ENCODE data around the gene PDXDC1.
"Not testable (repeated sequence)": the region's sequence is repeated elsewhere in the genome, so short reads cannot be mapped to it uniquely, and the experiment has no call there.

The PDXDC1 gene

DNA sequence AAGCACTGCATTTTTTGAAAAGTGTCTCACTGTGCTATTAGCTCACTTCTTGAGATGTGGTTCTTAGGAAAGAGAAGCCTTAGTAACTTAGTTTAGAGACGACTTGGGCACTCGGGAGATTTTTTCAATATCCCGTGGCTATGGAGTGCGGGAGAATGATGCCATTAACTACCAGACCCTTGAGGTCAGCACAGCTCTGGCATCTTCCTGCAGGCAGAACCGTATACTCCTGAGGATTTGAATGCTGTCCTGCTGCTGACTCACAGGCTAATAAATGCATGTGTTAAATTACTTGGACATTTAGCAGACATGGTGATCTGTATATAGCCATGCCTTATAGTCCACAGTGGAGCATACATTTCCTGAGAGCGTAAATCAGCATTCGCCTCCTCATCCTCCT is 46.6 kb downstream of the PDXDC1 start:
- DNase-seq: not testable (repeated sequence)

DNA sequence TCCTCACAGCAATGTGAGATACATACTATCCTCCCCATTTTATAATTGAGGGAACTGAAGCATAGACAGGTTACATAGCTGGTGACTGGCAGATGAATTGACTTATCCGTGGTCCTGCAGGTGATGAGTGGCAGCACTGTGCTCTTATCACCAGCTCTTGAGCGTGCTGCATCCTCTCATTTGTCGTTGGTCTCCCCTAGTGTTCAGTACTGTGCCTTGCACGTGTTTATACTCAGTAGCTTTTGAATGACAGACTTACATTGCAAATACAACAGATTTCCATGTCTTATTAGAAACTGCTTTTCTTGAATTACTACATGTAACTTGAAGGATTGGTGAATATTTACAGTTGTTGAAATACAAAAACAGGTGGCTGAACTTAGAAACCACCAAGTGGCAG is 47.4 kb downstream of the PDXDC1 start:
- peak in 1 of 2 experiments; percentile 66 for DNase-seq

DNA sequence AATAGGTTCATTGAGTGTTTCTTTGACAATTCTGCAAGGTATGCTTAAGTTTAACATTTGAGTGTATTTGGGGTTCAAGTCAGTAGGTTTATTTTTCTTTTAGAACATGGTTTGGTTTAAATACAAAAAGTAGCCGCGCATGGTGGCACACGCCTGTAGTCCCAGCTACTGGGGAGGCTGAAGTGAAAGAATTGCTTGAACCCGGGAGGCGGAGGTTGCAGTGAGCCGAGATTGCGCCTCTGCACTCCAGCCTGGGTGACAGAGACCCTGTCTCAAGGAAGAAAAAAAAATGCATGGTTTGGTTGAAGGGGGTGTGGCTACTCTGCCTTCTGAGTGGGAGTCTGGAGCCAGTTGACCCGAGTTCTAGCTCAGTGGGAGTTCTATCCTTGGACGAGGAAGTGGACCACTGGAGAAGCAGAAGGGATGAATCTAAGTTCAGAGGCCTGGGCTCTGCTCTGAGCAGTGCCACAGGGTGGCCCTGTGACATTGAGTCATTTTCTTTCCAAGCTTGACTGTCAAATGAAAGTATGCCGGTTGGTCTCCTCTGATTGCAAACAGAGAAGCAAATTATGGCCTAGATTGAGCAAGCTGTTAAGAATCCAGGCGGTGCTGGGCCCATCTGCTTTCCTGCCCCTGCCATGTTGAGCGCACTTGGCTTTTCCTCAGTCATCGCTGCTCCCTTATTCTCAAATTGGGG is 48.7 kb downstream of the PDXDC1 start:
- not testable (repeated sequence) for DNase-seq

DNA sequence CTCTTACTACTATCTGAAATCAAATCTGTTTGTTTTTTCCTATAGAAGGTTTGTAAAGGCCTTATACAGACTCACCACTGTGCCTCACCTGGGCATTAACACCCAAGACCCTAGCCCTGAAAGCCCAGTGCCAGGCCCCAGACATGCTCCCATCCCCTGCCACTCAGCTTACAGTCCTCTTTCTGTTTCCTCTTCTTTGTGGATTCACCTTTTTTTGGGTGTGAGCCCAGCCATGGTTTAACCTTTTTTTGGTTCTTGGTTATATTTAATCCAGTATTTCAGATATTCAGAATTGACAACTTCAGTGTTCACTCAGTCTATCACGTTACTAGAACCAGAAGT is 50.0 kb downstream of the PDXDC1 start:
- not testable (repeated sequence) for DNase-seq

DNA sequence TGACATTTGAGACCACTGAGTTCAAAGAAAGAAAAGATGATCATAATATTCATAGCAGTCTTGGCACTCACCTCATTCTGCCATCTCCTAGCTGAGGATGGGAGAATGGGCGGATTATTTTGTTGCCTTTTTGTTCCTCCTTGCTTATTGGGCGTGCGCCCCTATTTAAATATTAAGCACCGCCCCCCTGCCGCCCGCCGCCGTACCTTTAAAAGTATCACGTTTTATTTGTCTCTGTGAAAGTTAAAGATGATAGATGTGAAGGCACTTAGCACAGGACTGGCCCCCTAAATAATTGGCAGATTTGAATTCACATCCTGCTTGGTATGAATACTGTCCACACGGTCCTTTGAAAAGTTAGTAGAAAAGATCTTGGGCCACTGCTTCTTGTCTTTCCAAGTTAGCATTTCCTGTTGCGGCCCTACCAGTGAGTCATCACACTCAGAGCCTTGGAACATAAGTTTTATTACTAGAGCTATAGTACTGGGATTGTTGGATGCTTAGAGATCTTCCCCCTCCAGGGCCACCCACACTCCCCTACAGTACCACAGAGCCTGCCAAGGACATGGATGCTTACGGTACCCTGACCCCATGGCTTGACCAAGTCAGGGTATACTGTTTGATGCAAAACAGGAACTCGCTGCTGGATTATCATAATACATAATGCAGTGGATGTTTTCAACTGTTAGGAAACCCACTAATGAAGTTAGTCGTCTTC is 50.6 kb downstream of the PDXDC1 start:
- DNase-seq: not testable (repeated sequence)

DNA sequence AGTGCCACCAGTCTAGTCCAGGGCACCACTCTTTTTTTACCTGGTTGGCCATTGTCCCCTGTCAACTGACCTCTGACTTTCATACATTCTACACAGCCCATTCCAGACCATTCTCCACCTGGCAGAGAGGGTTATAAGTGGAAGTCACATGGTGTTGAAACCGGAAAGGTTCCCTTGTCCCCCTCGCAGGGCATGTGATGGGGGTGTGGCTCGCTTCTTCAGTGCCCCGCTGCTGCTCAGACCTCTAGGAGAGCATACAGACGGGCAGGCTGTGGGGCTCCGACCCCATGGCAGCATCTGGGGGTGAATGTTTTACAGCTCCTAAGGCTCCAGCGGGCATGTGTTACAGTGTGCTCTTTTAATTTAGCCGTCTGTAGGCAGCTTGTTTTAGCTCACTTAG is 52.2 kb downstream of the PDXDC1 start:
- DNase-seq: not testable (repeated sequence)

DNA sequence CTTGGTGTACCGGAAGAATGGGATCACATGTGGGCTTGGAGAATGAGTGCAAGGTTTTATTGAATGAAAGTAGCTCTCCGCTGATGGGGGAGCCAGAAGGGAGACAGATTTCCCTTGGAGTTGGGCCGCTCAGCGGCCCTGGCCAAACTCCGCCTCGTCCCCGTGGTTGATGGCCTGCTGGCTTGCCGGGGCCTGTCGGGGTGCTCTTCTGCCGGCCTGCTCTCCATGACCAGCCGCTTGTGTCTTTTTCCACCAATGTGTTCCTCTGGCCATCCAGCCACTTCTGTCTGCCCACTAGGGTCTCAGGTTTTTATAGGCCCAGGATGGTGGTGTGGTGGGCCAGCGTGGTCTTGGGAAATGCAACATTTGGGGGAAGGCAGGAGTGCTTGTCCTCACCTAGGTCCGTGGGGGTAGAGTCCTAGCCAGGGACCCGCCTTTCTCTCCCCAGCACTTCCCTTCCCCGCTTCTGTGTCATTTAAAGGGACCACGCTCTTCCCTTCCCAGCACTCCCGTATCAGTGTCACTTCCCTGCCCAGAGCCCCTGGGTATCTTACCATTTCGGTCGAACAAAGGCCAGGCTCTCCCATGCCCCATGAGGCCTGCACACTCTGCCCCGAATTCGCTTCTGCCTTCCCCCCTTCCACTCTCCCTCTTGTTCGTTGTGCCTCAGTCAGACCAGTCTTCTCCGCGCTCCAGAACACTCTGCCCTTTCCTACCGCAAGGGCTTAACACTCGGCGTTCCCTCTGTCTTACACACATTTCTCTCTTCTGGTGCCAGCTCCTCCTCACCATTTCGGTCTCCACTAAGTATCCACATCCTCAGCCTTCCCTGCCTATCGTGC is 52.9 kb downstream of the PDXDC1 start:
- not testable (repeated sequence) for DNase-seq

DNA sequence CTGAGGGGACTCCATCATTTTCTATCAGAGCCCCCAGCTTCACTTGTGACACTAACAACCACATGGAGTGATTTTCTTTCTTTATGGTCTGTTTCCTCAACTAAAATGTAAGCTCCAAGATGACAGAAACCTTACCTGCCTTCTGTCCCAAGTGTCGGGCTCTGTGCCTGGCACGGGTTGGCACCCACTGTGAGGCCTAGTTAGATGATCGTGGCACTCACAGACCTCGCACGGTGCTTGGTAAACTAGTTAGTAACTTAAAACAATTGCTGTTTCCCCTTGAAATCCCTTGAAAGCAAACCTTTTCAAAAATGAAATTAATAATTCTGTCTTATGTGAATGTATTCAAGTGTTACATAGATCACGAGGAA is 53.5 kb downstream of the PDXDC1 start:
- DNase-seq: not testable (repeated sequence)

DNA sequence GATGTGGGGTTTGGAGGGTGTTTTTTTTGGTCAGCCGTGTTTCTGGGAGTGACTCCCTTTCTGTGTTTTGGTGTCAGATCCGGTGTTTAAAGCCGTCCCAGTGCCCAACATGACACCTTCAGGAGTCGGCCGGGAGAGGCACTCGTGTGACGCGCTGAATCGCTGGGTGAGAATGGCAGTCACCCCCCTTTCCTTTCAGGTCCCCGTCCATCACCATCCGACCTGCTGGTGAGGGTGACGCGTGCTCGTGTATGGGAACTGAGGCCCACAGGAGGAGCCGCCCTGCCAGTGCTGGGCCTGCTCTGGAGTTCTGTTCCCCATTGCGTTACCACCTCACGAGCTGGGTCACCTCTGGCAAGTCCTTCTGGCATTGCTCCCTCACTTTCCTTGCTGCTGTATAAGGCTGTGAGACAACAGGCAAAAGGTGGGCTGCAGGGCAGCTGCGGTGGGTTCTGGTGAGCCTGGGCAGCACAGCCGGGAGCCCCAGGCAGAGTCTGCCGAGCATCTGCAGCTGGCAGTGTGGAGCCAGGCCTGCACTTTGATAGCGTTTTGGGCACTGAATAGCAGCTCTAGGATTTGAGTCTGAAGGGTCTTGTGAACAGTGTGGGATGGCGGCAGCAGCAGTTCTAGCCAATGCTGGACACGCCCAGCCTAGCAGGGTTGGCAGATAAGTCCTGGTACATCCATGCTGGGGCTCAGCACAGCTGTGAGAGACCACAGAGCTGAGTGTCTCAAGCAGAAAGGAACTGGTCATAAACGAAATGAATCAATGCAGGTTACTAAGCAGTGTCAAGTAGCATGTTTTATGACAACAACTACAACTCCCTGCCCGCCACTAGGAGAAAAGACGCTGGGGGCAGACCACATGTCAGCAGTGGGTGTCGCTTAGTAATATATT is 54.2 kb downstream of the PDXDC1 start:
- DNase-seq: not testable (repeated sequence)

DNA sequence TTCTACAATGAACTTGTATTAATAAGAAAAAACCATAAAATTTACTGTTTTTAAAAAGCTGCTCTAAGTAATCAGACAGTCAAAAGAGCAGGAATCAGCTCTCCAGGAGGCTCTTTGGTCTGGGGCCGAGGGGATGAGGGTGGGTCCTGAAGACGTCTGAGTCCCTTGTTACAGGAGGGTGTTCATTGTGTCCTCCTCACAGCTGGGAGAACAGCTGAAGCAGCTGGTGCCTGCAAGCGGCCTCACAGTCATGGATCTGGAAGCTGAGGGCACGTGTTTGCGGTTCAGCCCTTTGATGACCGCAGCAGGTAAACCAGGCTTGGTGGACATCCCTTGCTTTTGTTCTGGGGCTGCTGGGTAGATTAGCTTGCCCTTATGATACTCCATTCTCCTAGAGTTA is 54.9 kb downstream of the PDXDC1 start:
- not testable (repeated sequence) for DNase-seq

DNA sequence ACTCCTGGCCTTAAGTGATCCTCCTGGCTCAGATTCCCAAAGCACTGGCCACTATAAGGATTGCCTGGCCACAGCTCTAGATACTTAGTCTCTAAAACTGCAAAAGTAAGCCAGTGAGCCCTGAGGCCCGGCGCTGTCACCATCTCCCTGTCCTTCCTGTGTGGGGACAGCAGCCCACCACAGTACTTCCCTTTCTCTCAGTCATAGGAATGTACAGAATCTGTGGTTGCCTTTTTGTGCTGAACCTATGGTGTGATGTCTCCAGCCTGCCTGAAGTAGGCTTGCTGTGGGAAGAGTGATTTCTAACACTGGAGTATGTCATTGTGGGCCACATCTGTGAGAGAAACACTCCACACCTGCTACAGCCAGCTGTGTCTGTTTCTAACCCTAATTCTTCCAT is 56.4 kb downstream of the PDXDC1 start:
- DNase-seq: no peak

DNA sequence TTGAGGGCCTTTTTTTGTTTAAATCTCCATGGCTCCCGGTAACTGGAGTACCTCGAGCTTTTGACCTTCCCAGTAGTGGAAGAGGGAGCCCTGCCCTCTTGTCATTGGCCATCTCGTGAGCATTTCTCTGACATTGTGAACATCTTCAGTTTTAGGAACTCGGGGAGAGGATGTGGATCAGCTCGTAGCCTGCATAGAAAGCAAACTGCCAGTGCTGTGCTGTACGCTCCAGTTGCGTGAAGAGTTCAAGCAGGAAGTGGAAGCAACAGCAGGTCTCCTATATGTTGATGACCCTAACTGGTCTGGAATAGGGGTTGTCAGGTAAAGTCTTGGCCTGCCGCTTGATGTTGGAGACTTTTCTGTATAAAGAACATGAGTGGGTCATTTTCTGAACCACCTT is 56.8 kb downstream of the PDXDC1 start:
- no peak for DNase-seq

DNA sequence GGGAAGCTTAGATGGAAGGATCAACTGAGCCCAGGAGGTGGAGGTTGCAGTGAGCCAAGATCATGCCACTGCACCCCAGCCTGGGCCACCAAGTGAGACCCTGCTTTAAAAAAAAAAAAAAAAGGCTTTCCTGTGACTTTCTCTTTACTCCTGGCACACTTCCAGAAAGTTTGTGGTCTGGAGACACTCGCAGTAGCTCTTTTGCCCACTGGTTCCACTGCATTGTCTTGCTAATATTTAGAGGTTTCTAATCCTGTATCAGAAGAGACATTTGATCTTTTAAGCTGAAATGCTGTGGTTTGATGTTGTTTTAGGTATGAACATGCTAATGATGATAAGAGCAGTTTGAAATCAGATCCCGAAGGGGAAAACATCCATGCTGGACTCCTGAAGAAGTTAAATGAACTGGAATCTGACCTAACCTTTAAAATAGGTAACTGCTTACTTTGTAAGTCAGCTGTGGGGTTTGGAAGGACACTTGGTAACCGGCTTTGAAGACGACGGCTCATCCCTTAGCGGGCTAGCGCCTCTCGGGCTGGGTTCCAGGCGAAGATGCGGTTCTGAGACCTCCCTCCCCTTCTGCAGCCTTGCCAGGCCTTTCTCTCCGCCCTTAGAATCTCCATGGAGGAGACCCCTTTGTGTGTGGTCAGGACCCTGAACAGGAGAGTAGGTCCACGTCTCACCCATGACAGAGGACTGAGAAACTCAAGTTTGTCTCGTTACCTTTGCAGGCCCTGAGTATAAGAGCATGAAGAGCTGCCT is 57.9 kb downstream of the PDXDC1 start:
- DNase-seq: no peak

DNA sequence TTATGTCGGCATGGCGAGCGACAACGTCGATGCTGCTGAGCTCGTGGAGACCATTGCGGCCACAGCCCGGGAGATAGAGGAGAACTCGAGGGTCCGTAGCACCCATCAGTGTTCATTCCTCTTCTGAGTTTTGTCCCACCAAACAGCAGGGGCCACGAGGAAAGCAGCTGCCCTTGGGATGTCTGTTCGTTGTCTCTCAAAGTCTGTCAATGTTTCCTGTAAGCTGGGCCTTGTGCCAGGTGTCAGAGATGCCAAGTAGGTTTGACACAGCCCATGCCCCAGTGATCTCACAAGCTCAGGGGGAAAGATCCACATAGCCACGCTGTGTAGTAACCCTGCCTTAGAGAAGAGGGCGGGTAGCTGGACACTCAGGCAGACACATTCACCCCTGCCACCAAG is 58.5 kb downstream of the PDXDC1 start:
- DNase-seq: no peak

DNA sequence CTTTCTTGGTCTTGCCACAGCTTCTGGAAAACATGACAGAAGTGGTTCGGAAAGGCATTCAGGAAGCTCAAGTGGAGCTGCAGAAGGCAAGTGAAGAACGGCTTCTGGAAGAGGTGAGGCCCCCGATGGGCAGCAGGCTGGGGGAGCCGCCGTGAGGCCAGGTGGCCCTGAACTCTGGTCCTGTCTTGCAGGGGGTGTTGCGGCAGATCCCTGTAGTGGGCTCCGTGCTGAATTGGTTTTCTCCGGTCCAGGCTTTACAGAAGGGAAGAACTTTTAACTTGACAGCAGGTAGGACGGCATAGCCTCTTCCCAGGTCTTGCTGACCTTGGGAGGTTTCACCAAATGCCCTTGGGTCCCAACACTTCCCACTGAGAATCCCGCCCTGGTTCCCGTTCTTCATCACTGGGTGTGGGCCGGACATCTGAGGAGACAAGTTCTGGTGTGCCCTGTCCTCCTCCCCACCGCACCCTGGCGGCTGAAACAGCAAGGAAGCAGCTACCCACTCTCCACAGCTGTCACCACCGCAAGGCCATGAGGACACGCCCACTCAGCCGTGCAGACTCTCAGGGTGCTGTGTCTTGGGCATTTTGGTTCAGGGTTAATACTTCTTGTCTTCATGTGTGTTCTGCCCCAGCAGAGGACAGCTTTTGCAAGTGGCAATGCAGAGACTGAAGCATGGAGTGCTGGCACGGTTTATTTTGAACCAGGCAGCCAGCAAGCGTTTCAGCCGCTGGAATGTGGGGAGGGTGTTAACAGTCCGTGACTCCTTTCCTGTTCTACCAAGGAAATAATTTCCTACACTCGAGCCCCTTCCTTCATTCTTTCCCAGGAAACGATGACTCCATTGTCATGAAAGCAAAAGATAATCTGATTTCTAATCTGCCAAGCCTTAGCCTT is 59.7 kb downstream of the PDXDC1 start:
- no peak for DNase-seq

DNA sequence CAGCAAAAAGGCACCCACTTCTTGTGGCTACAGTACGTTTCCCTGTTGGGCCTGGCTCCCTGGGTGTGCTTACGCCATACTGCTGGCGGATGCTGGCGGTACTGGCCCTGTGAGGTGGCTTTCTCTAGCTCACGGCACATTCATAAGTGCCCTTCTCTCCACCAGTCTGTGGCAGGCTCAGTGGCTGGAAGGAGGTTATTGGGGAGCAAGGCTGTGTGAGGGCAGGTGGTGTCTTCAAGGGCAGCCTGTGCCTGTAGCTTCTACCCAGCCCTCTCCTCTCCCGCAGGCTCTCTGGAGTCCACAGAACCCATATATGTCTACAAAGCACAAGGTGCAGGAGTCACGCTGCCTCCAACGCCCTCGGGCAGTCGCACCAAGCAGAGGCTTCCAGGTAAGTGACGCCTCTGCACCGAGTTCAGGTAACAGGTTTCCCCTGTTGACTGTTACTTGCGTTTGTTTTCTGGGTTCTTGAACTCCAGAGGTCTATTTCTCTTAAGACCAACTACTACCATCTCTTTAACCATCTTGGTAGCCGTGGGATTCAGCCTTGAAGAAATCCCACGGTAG is 60.4 kb downstream of the PDXDC1 start:
- DNase-seq: no peak

DNA sequence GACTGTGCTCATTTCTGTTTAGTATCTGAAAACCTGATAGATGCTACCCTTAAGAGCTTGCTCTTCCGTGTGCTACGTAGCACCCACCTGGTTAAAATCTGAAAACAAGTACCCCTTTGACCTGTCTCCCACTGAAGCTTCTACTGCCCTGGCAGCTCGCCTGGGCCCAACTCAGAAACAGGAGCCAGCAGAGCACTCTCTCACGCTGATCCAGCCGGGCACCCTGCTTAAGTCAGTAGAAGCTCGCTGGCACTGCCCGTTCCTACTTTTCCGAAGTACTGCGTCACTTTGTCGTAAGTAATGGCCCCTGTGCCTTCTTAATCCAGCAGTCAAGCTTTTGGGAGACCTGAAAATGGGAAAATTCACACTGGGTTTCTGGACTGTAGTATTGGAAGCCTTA is 62.2 kb downstream of the PDXDC1 start:
- no peak for DNase-seq

DNA sequence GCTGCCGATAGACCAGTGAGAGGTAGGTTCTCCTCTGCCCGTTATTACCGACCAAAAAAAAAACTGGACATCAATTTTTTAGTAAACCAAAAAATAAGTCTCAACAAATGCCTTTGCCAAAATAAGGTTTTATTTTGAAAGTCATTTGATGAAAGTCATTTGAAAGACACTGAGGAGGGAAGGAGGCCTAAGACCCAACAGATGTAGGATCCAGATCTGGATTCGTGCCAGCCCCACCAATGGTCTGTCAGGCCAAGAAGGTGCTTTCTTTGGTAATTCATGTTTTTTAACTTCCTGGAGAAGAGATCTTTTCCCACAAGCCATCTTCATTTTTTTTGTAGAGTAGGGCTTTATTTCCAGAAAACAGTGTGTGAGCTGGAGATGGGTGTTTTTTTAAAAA is 62.9 kb downstream of the PDXDC1 start:
- no peak for DNase-seq

DNA sequence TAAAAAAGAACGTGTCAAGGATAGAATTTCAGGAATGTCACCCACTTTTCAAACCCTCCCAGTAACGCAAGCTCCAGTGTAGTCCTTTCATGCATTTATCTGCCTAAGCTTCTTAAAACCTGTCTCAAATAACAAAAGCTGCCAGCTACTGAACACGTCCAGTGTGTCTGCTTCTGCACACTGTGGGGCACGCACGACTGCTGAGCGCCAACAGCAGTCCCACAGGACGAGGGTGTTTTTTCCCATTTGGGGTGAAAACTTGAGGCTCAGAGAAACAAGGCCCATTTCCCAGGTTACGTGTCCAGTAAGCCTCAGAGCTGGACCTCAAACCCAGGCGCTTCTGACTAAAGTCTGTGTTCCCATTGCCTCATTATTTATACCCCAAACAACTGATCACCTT is 63.9 kb downstream of the PDXDC1 start:
- DNase-seq: no peak

DNA sequence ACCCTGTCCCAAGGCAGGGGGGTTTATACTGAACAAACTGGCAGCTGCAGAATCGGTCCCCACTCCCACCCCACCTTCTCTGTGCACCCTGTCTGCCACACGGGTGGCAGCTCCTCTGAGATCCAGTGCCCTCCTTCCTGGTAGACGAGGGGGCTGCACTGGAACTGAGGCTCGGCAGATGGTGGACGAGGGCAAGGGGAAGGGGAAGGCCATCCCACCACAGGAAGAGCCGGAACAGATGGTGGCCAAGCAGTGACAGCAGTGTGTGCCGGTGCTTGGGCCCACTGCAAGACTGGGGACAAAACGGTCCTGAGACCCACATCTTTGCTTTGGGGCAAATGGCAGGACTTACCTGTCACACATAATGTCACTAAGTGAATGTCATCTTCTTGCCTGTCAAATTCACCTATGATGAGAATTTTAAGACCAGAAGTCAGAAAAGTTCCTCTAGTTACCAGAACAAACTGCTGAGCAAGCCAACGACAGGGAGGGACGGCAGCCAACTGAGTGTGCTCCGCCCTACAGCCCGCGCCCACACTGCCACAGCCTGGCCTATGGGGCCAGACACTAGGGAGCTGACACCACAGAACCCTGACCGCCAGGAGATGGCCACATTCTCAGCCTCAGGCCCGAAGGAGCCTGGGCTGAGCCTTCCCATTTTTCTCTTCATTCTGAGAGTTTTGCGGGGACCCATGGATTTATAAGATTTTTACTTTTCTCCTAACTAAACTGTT is 66.6 kb downstream of the PDXDC1 start:
- DNase-seq: no peak
